ENCODE data around the gene GLOD4. TPM values are rescaled to one million over a fixed set of nuclear protein-coding genes. Genes with fewer than 3 reads are reported as not detected.

The GLOD4 gene, protein sequence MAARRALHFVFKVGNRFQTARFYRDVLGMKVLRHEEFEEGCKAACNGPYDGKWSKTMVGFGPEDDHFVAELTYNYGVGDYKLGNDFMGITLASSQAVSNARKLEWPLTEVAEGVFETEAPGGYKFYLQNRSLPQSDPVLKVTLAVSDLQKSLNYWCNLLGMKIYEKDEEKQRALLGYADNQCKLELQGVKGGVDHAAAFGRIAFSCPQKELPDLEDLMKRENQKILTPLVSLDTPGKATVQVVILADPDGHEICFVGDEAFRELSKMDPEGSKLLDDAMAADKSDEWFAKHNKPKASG
- 45.2 and 75.0 TPM in 2 replicates for total RNA-seq

DNA sequence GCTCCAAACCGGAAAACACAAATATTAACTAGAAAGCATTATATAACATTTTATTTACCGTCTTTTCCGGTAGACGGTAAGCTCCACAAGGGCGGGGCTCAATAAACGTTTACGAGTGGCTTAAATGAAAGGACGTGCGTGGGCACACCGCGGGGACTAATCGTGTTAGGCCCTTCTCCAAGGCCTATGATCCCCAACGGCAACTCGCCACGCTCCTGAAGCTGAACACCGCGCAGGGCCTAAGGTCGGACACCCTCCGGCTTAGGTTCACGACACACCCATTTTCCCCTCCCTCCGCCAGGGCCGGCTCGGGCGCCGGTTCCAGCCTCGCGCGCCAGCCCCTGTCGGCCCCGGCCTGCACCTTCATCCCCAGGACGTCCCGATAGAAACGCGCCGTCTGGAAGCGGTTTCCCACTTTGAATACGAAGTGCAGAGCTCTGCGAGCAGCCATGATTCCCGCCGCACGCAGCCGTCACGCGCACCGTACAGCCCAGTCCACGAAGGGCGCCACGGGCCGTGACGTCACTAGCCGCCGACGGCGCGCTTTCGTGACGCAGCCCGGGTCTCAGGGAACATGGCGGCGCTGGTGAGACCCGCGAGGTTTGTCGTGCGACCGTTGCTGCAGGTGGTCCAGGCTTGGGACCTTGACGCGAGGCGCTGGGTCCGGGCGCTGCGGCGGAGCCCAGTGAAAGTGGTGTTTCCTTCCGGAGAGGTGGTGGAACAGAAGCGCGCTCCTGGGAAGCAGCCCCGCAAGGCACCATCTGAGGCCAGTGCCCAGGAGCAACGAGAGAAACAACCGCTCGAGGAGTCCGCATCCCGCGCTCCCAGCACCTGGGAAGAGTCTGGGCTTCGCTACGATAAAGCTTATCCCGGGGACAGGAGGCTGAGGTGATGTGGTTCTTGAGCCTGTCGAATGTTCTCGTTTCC is at the start of gene GLOD4, which contains the start of gene MRM3:
GLOD4 (minus strand) TSS at position 476 of the 927 bp plus-strand sequence; CDS start at position 451, 25 bp downstream.
MRM3 (plus strand) TSS at position 549 of the 927 bp plus-strand sequence; CDS start at position 575, 26 bp downstream.

DNA sequence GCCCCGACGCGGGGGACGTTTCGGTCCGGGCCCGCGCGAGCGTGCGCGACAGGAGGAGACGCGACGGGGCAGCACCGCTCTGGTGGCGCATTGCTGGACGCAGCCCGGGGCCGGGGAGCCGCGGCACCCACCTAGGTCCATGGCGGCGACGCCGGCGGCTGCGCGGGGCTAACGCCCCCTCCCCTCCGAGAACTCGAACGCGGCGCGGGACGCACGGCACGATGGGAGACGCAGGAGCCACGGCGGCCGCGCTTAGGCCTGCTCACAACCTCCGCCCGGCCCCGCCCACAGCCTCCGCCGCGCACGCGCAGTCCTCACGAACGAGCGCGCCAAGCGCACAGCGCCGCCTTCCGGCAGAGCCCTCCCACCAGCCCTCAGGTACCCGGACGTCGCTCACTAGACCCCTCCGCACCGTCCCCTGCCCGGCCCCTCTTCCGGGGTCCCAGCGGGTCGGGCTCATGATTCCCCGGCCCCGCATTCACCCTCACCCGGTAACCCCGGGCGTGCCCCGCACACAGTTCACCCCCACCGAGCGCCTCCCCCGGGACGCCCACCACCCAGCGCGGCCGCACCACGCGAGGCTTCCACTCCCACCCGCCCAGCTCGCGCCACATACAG is 30.0 kb downstream of the GLOD4 start, which contains the start of gene GEMIN4:
GEMIN4 (minus strand) TSS at position 263 of the 618 bp plus-strand sequence; CDS start at position 141, 122 bp downstream.

DNA sequence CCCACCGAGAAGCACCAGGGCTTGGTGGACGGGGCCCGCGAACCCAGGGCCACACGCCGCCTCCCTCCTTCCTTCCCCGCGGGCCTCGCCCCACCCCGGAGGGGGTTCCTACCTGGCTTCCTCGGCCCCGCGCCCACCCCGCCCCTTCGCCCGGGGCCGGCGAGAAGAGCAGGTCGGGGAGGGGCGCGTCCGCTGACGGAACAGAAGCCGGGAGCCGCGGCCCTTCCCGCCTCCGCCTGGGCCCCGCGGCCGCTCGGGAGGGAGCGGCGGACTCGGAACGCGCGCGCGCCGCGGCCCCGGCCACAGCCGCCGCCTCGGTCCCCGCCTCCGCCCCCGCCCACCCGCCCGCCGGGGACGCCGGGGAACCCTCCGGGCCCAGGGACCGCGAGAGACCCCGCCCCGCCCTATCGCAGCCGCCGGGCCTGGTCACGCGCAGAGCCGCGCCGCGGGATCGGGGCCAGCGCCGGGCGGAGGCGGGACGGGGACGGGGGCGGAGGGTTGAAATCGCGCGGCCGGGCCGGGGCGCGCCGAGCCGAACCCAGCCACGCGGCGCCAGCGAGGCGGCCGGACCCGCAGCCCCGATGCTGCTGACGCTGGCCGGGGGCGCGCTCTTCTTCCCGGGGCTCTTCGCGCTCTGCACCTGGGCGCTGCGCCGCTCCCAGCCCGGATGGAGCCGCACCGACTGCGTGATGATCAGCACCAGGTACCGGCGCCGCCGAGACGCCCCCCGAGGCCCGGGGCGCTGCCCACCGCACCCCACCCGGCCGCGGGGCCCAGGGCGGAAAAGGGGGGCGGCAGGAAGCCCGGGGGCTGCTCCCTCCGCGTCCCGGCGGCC is 49.8 kb downstream of the GLOD4 start, which contains the start of gene TLCD3A:
TLCD3A (plus strand) TSS at position 530 of the 835 bp plus-strand sequence; CDS start at position 582, 52 bp downstream.

Other genes starting within 250 kb of the GLOD4 start
- gene VPS53, start 67.4 kb downstream of the GLOD4 start, total RNA-seq: 22.3 and 27.8 TPM in 2 replicates
- gene TLCD3A, start 49.7 kb downstream of the GLOD4 start, total RNA-seq: 13.8 and 29.4 TPM in 2 replicates
- 10.3 and 13.4 TPM in 2 replicates for gene GEMIN4, start 30.0 kb downstream of the GLOD4 start, total RNA-seq
- 23.1 and 27.0 TPM in 2 replicates for gene MRM3, start 73 bp upstream of the GLOD4 start, total RNA-seq
- 16.1 and 38.0 TPM in 2 replicates for gene NXN, start 197.5 kb upstream of the GLOD4 start, total RNA-seq
- 15.2 and 18.9 TPM in 2 replicates for gene TIMM22, start 214.8 kb upstream of the GLOD4 start, total RNA-seq